Activated naive CD4-positive, alpha-beta T cell treated with anti-CD3 and anti-CD28 coated beads, Interleukin-2, amount 50 U/mL, for 24 hours (primary cell): Measurements from ENCODE around the gene KLF4.
"Not testable (repeated sequence)": the region's sequence is repeated elsewhere in the genome, so short reads cannot be mapped to it uniquely, and the experiment has no call there.

Source experiments
- H3K27ac Mint-ChIP-seq: one replicate; pipeline ENCODE4 v1.8.0; 2021; ENCODE audit warnings: mild to moderate bottlenecking, mixed read lengths
- H3K27me3 Mint-ChIP-seq: one replicate; pipeline ENCODE4 v1.8.0; 2021; ENCODE audit warnings: mixed read lengths
- H3K36me3 Mint-ChIP-seq: one replicate; pipeline ENCODE4 v1.8.0; 2021; ENCODE audit warnings: mixed read lengths
- H3K4me1 Mint-ChIP-seq: one replicate; pipeline ENCODE4 v1.8.0; 2021; ENCODE audit warnings: mixed read lengths
- H3K4me3 Mint-ChIP-seq: one replicate; pipeline ENCODE4 v1.8.0; 2021; ENCODE audit warnings: mild to moderate bottlenecking, mixed read lengths
- H3K9me3 Mint-ChIP-seq: one replicate; pipeline ENCODE4 v1.8.0; 2021; ENCODE audit warnings: mixed read lengths

Gene KLF4

DNA sequence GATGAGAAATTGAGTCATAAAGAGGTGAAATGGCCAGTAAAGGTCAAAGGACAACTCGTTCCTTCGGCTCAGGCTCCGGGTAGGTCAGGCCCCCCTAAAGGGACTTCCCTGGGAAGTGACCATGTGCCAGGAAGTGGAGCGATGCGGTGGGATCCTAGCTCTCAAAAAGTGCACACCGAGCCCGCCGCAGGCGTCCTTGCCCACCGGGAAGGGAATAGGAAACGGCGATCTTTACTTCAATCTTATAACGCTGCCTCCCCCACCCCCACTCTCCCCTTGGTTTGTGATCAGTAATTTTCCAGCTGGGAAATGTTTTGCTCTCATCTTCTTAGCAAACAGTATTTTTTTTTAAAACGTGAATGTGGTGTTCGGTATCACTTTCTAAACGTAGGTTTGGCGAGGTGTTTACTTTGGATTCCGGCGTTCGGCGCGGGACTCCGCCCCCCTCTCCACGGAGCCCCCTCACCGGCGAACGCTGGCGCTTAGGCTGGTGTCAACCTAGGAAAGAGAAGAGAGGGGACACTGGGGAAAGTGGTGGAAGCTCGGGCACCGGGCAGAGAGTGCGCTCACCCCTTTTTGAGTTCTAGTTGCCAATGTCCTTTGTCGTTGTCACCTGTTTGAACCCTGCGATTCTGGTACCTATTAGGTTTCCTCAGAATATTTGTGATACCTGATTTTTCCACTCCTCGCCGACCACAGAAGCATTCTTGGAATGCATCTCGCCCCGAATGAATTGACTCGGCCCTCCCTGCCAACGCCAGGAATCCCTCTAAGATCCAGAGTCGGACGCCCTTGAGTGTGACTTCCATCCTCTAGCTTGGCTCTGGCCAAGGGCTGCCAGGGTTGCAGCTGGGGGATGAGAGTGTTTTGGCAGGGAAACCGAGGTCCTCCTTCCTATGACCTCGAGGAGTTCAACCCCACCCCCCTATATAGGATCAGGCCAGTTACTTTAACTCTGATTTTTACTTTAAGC, 1.8 kb upstream of the KLF4 start:
- Mint-ChIP-seq H3K27me3 (peaks cover 43% of the 10 kb centered on the region), H3K4me3 (peak overlapping the region; percentile 68), H3K9me3 (no peaks in the 10 kb centered on the region), H3K36me3 (no peaks in the 10 kb centered on the region), H3K4me1 (peaks cover 14% of the 10 kb centered on the region), H3K27ac (no peak overlapping the region)

GRCh38 chr9:107490606-107490970, 1.0 kb upstream of the KLF4 start:
- peak overlapping the region; percentile 68 for H3K4me3 Mint-ChIP-seq

GRCh38 chr9:107489144-107489673, 360 bp downstream of the KLF4 start:
- peaks cover 37% of the 10 kb centered on the region for H3K27me3 Mint-ChIP-seq
- peaks cover 14% of the 10 kb centered on the region for H3K4me1 Mint-ChIP-seq
- H3K9me3 Mint-ChIP-seq = no peaks in the 10 kb centered on the region

More at GRCh38 chr9:107490606-107490970, 1.0 kb upstream of the KLF4 start:
- not testable (repeated sequence) for H3K36me3 Mint-ChIP-seq, H3K27ac Mint-ChIP-seq, H3K9me3 Mint-ChIP-seq
- Mint-ChIP-seq H3K27me3 (peaks cover 46% of the 10 kb centered on the region), H3K4me1 (peaks cover 14% of the 10 kb centered on the region)

GRCh38 chr9:107488375-107489143, 1.0 kb downstream of the KLF4 start:
- H3K27ac Mint-ChIP-seq = no peak overlapping the region
- H3K9me3 Mint-ChIP-seq = no peaks in the 10 kb centered on the region
- H3K36me3 Mint-ChIP-seq = no peaks in the 10 kb centered on the region
- H3K27me3 Mint-ChIP-seq = peaks cover 33% of the 10 kb centered on the region
- H3K4me3 Mint-ChIP-seq = peak overlapping the region; percentile 74
- H3K4me1 Mint-ChIP-seq = peaks cover 14% of the 10 kb centered on the region

More at GRCh38 chr9:107489144-107489673, 360 bp downstream of the KLF4 start:
- peak overlapping the region; percentile 74 for H3K4me3 Mint-ChIP-seq
- H3K27ac Mint-ChIP-seq = no peak overlapping the region
- H3K36me3 Mint-ChIP-seq = no peaks in the 10 kb centered on the region

- Mint-ChIP-seq H3K4me3 (no peak overlapping the region), H3K27me3 (peaks cover 35% of the 10 kb centered on the region), H3K27ac (no peak overlapping the region), H3K4me1 (peaks cover 14% of the 10 kb centered on the region), H3K9me3 (no peaks in the 10 kb centered on the region), H3K36me3 (no peaks in the 10 kb centered on the region)
Observed at GRCh38 chr9:107487521-107488374, 1.8 kb downstream of the KLF4 start.

GRCh38 chr9:107486674-107487520, 2.7 kb downstream of the KLF4 start:
- H3K36me3 Mint-ChIP-seq = no peaks in the 10 kb centered on the region
- H3K27me3 Mint-ChIP-seq = peaks cover 28% of the 10 kb centered on the region
- no peak overlapping the region for H3K4me3 Mint-ChIP-seq
- no peaks in the 10 kb centered on the region for H3K9me3 Mint-ChIP-seq
- H3K4me1 Mint-ChIP-seq = peaks cover 14% of the 10 kb centered on the region
- no peak overlapping the region for H3K27ac Mint-ChIP-seq

GRCh38 chr9:107485458-107486043, 4.0 kb downstream of the KLF4 start:
- H3K9me3 Mint-ChIP-seq = no peaks in the 10 kb centered on the region
- H3K27me3 Mint-ChIP-seq = peaks cover 19% of the 10 kb centered on the region
- H3K4me1 Mint-ChIP-seq = peaks cover 11% of the 10 kb centered on the region
- H3K36me3 Mint-ChIP-seq = no peaks in the 10 kb centered on the region
- H3K4me3 Mint-ChIP-seq = no peak overlapping the region
- no peak overlapping the region for H3K27ac Mint-ChIP-seq

- Mint-ChIP-seq H3K4me1 (peaks cover 5% of the 10 kb centered on the region), H3K9me3 (no peaks in the 10 kb centered on the region), H3K4me3 (no peak overlapping the region), H3K36me3 (no peaks in the 10 kb centered on the region), H3K27me3 (peaks cover 17% of the 10 kb centered on the region), H3K27ac (no peak overlapping the region)
Observed at GRCh38 chr9:107484117-107484723, 5.3 kb downstream of the KLF4 start.

GRCh38 chr9:107483666-107484065, 5.9 kb downstream of the KLF4 start:
- Mint-ChIP-seq H3K4me1 (peaks cover under 1% of the 10 kb centered on the region), H3K36me3 (no peaks in the 10 kb centered on the region), H3K27me3 (peaks cover 19% of the 10 kb centered on the region), H3K9me3 (no peaks in the 10 kb centered on the region), H3K27ac (no peak overlapping the region), H3K4me3 (no peak overlapping the region)

GRCh38 chr9:107481035-107481434, 8.5 kb downstream of the KLF4 start:
- H3K4me3 Mint-ChIP-seq = no peak overlapping the region
- H3K27me3 Mint-ChIP-seq = peaks cover 17% of the 10 kb centered on the region
- no peaks in the 10 kb centered on the region for H3K4me1 Mint-ChIP-seq
- H3K9me3 Mint-ChIP-seq = no peaks in the 10 kb centered on the region
- H3K27ac Mint-ChIP-seq = no peak overlapping the region
- no peaks in the 10 kb centered on the region for H3K36me3 Mint-ChIP-seq

DNA sequence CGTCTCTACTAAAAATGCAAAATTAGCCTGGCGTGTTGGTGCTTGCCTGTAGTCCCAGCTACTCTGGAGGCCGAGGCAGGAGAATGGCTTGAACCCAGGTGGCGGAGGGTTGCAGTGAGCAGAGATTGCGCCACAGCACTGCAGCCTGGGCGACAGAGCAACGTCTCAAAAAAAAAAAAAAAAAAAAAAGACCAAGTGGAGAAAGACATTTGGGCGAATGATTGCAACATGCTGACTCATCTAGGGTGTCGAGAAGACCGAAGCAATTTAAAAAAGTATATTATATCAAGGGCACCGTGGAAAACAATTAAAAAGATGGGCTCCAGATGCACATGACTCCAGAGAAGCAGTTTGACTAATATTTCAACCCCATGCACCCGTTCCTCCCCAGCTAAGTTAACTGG, 9.2 kb downstream of the KLF4 start:
- H3K27ac Mint-ChIP-seq = no peak overlapping the region
- H3K36me3 Mint-ChIP-seq = no peaks in the 10 kb centered on the region
- H3K9me3 Mint-ChIP-seq = no peaks in the 10 kb centered on the region
- H3K4me1 Mint-ChIP-seq = no peaks in the 10 kb centered on the region
- H3K4me3 Mint-ChIP-seq = no peak overlapping the region
- peaks cover 14% of the 10 kb centered on the region for H3K27me3 Mint-ChIP-seq

- Mint-ChIP-seq H3K9me3 (no peaks in the 10 kb centered on the region), H3K27ac (no peak overlapping the region), H3K4me3 (no peak overlapping the region), H3K4me1 (no peaks in the 10 kb centered on the region), H3K36me3 (no peaks in the 10 kb centered on the region), H3K27me3 (peaks cover 14% of the 10 kb centered on the region)
Observed at GRCh38 chr9:107478805-107479204, 10.8 kb downstream of the KLF4 start.

GRCh38 chr9:107474124-107474523, 15.4 kb downstream of the KLF4 start:
- no peaks in the 10 kb centered on the region for H3K36me3 Mint-ChIP-seq
- no peaks in the 10 kb centered on the region for H3K4me1 Mint-ChIP-seq
- H3K27me3 Mint-ChIP-seq = peaks cover 10% of the 10 kb centered on the region
- no peak overlapping the region for H3K4me3 Mint-ChIP-seq
- H3K9me3 Mint-ChIP-seq = no peaks in the 10 kb centered on the region
- H3K27ac Mint-ChIP-seq = no peak overlapping the region
